Measurements from ENCODE around the gene COQ2.

COQ2 gene

GRCh38 chr4:83247415-83248357 lies 36.9 kb downstream of the COQ2 start:
- TF ChIP-seq FOXP2 (optimal IDR thresholded peaks at IDR 0.05; ENCODE audit: borderline replicate concordance, extremely low read depth, extremely low read length, insufficient read depth), result no peak
- TF ChIP-seq TAF1 (IDR thresholded peaks at IDR 0.05; ENCODE audit: borderline replicate concordance, insufficient read depth, low read length), result no peak
- no peak for TF ChIP-seq SIN3A (IDR thresholded peaks at IDR 0.05; ENCODE audit: borderline replicate concordance, insufficient read depth, low read length)
- TF ChIP-seq REST (IDR thresholded peaks at IDR 0.05; ENCODE audit: insufficient read depth in 1 of 2, low read depth in 2 of 2, low read length in 2 of 2), result no peak
- TF ChIP-seq POLR2AphosphoS5 (IDR thresholded peaks at IDR 0.05; ENCODE audit: low read depth, low read length), result no peak

- no peak for TF ChIP-seq SIN3A (IDR thresholded peaks at IDR 0.05; ENCODE audit: borderline replicate concordance, insufficient read depth, low read length)
- TF ChIP-seq FOXP2 (optimal IDR thresholded peaks at IDR 0.05; ENCODE audit: borderline replicate concordance, extremely low read depth, extremely low read length, insufficient read depth), result no peak
- TF ChIP-seq POLR2AphosphoS5 (IDR thresholded peaks at IDR 0.05; ENCODE audit: low read depth, low read length), result no peak
- no peak for TF ChIP-seq TAF1 (IDR thresholded peaks at IDR 0.05; ENCODE audit: borderline replicate concordance, insufficient read depth, low read length)
- TF ChIP-seq REST (IDR thresholded peaks at IDR 0.05; ENCODE audit: insufficient read depth in 1 of 2, low read depth in 2 of 2, low read length in 2 of 2), result no peak
Measured at GRCh38 chr4:83241132-83241531, 43.5 kb downstream of the COQ2 start.

GRCh38 chr4:83240379-83240875 lies 44.2 kb downstream of the COQ2 start:
- TF ChIP-seq POLR2AphosphoS5 (IDR thresholded peaks at IDR 0.05; ENCODE audit: low read depth, low read length), result no peak
- no peak for TF ChIP-seq SIN3A (IDR thresholded peaks at IDR 0.05; ENCODE audit: borderline replicate concordance, insufficient read depth, low read length)
- TF ChIP-seq REST (IDR thresholded peaks at IDR 0.05; ENCODE audit: insufficient read depth in 1 of 2, low read depth in 2 of 2, low read length in 2 of 2), result no peak
- TF ChIP-seq TAF1 (IDR thresholded peaks at IDR 0.05; ENCODE audit: borderline replicate concordance, insufficient read depth, low read length), result no peak
- TF ChIP-seq FOXP2 (optimal IDR thresholded peaks at IDR 0.05; ENCODE audit: borderline replicate concordance, extremely low read depth, extremely low read length, insufficient read depth), result no peak

- TF ChIP-seq REST (IDR thresholded peaks at IDR 0.05; ENCODE audit: insufficient read depth in 1 of 2, low read depth in 2 of 2, low read length in 2 of 2) (no peak), SIN3A (IDR thresholded peaks at IDR 0.05; ENCODE audit: borderline replicate concordance, insufficient read depth, low read length) (no peak), POLR2AphosphoS5 (IDR thresholded peaks at IDR 0.05; ENCODE audit: low read depth, low read length) (no peak), TAF1 (IDR thresholded peaks at IDR 0.05; ENCODE audit: borderline replicate concordance, insufficient read depth, low read length) (no peak), FOXP2 (optimal IDR thresholded peaks at IDR 0.05; ENCODE audit: borderline replicate concordance, extremely low read depth, extremely low read length, insufficient read depth) (no peak)
Measured at GRCh38 chr4:83238393-83239248, 46.0 kb downstream of the COQ2 start.
